HG02571 (cell line): ENCODE results near the gene SLC22A13.

Experiments
- ATAC-seq: cut with Tn5 transposase; IDR thresholded peaks from one replicate; pipeline ENCODE4 v1.9.1; 2021; ENCODE audit warnings: mild to moderate bottlenecking, moderate library complexity; ENCODE audit not compliant: unreplicated experiment

The SLC22A13 gene

GRCh38 chr3:38325256-38325655, 59.6 kb downstream of the SLC22A13 start:
- ATAC-seq = no peak

- no peak for ATAC-seq
Measured at GRCh38 chr3:38327335-38328009, 61.9 kb downstream of the SLC22A13 start.
